Measurements from ENCODE around the gene LAMA4.

GRCh38 chr6:112148103-112148502, 106.3 kb downstream of the LAMA4 start:
- no peak for TF ChIP-seq SP1 (IDR thresholded peaks at IDR 0.05)
- no peak for TF ChIP-seq FOXA1 (IDR thresholded peaks at IDR 0.05)
- TF ChIP-seq ELF4 (IDR thresholded peaks at IDR 0.05): no peak
- TF ChIP-seq TARDBP (IDR thresholded peaks at IDR 0.05): no peak
- TF ChIP-seq FOXK2 (IDR thresholded peaks at IDR 0.05): no peak
- TF ChIP-seq NFRKB (IDR thresholded peaks at IDR 0.05): no peak

All from HEK293T (cell line).